MM.1S (cell line): ENCODE results near the gene SLC35F3.
A peak's percentile ranks its signal among the peaks of the same experiment; 100 is the strongest.

ENCODE experiments used
- DNase-seq: peaks from one replicate; pipeline ENCODE4 v3.0.0-alpha.2; 2015
- H2AFZ ChIP-seq: fragments of 300-600 bp; sonication (generic); 2 replicates; pipeline ENCODE4 v1.6.0; 2016; ENCODE audit warnings: antibody characterized with exemption, low read length
- H3F3A ChIP-seq: fragments of 300-600 bp; sonication (generic); 2 replicates; pipeline ENCODE4 v1.6.1; 2016; ENCODE audit warnings: mild to moderate bottlenecking, antibody characterized with exemption, low read length, moderate library complexity, mixed read lengths; ENCODE audit not compliant: insufficient read depth
- H3K27ac ChIP-seq: fragments of 300-600 bp; sonication (generic); 2 replicates; pipeline ENCODE4 v1.5.1; 2016; ENCODE audit warnings: mild to moderate bottlenecking, low read length
- H3K27me3 ChIP-seq: fragments of 300-600 bp; sonication (generic); replicated peaks from 2 replicates; pipeline ENCODE4 v1.6.0; 2016; ENCODE audit warnings: low read length; ENCODE audit not compliant: insufficient read depth
- H3K36me3 ChIP-seq: fragments of 300-600 bp; sonication (generic); replicated peaks from 2 replicates; pipeline ENCODE4 v1.6.1; 2016; ENCODE audit warnings: mild to moderate bottlenecking, low read length, mixed read lengths; ENCODE audit not compliant: insufficient read depth
- H3K4me1 ChIP-seq: fragments of 300-600 bp; sonication (generic); 2 replicates; pipeline ENCODE4 v1.6.1; 2016; ENCODE audit warnings: low read length, mixed read lengths
- H3K4me2 ChIP-seq: fragments of 300-600 bp; sonication (generic); 2 replicates; pipeline ENCODE4 v1.6.0; 2016; ENCODE audit warnings: low read depth, low read length
- H3K4me3 ChIP-seq: fragments of 300-600 bp; sonication (generic); 2 replicates; pipeline ENCODE4 v1.5.1; 2016; ENCODE audit warnings: low read length, mixed read lengths
- H3K79me2 ChIP-seq: fragments of 300-600 bp; sonication (generic); 2 replicates; pipeline ENCODE4 v1.6.1; 2016; ENCODE audit warnings: mixed run types, low read length, mixed read lengths
- H3K9ac ChIP-seq: fragments of 300-600 bp; sonication (generic); 2 replicates; pipeline ENCODE4 v1.6.1; 2016; ENCODE audit warnings: low read length, mixed read lengths
- H3K9me2 ChIP-seq: fragments of 300-600 bp; sonication (generic); replicated peaks from 2 replicates; pipeline ENCODE4 v1.6.1; 2016; ENCODE audit warnings: mild to moderate bottlenecking, low read length, mixed read lengths; ENCODE audit not compliant: insufficient read depth
- H3K9me3 ChIP-seq: fragments of 300-600 bp; sonication (generic); replicated peaks from 2 replicates; pipeline ENCODE4 v1.6.1; 2016; ENCODE audit warnings: mild to moderate bottlenecking, low read length, mixed read lengths; ENCODE audit not compliant: insufficient read depth
- H4K20me1 ChIP-seq: fragments of 300-600 bp; sonication (generic); 2 replicates; pipeline ENCODE4 v1.6.1; 2016; ENCODE audit warnings: mild to moderate bottlenecking, low read length, moderate library complexity, mixed read lengths; ENCODE audit not compliant: insufficient read depth
- EZH2 ChIP-seq: fragments of 300-600 bp; sonication (generic); optimal IDR thresholded peaks from 2 replicates; pipeline ENCODE3; 2017; ENCODE audit warnings: low read depth, mild to moderate bottlenecking, antibody characterized with exemption, low read length, mixed read lengths
- EZH2phosphoT487 ChIP-seq: fragments of 300-600 bp; sonication (generic); IDR thresholded peaks from 2 replicates; pipeline ENCODE4 v1.6.1; 2018; ENCODE audit warnings: antibody characterized with exemption, low read length
- TF ChIP-seq, protein P1 (sequence below): fragments of 300-600 bp; sonication (generic); IDR thresholded peaks from 2 replicates; pipeline ENCODE4 v1.5.1; 2016; ENCODE audit warnings: antibody characterized with exemption, low read length, mixed read lengths

SLC35F3 gene

DNA sequence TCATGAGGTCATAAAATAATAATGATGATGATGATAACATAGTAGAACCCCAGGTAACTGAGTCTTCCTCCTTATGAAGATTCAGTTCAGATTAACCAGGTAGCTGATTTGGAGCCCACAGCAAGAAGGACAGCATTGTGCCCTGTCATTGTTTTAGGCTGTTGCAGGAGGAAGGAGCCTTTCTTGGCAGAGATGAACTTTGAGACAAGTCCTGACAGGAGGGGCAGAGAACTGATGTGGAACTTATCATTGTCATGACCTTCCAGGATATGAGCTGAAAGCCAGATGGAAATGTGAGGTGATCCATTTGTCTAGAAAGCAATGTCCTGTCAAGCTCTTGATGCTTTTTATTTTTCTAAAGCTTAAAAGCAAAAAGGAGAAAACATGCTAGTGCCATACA is 336.2 kb downstream of the SLC35F3 start:
- no peak for DNase-seq
- Histone ChIP-seq H4K20me1 (no peaks in the 10 kb centered on the region), H3K4me2 (no peak overlapping the region), H3K27me3 (no peaks in the 10 kb centered on the region), H3F3A (no peaks in the 10 kb centered on the region), H3K79me2 (no peaks in the 10 kb centered on the region), H3K36me3 (no peaks in the 10 kb centered on the region), H3K9ac (no peak overlapping the region), H3K9me3 (no peaks in the 10 kb centered on the region), H3K27ac (no peak overlapping the region), H2AFZ (no peak overlapping the region), H3K9me2 (no peaks in the 10 kb centered on the region), H3K4me1 (peaks cover 12% of the 10 kb centered on the region), H3K4me3 (no peak overlapping the region)
- TF ChIP-seq EZH2 (no peak), EZH2phosphoT487 (no peak)

DNA sequence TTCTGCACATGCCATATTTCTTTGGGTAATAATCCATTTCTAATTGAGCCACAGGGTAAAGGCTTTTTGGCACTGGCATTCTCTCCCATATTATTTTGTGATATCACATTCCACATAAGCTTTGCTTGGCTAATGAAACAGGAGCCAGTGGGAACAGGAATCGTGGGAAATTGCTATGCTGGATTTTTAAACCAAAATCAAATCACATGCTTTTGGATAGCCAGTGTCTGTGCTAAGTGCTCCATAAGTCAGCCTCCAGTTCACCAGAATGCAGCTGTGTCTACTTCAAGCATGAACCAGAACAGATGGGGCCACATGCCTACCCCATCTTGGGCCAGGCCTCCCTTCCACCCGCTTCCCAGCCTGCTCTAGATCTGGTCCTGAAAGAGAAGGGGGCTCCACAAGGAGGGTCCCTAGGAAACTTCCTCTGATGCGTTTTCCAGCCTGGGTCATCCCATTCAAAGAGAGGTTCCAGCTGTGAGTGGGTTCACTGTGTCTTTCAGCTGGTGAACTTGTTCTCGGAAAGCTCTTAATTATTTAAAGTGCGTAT is 337.5 kb downstream of the SLC35F3 start:
- no peak for DNase-seq
- H2AFZ ChIP-seq, result no peak overlapping the region
- no peaks in the 10 kb centered on the region for H3K27me3 ChIP-seq
- H3K79me2 ChIP-seq, result no peaks in the 10 kb centered on the region
- no peak overlapping the region for H3K4me3 ChIP-seq
- H3F3A ChIP-seq, result no peaks in the 10 kb centered on the region; the same call in 1 of the 2 replicates
- H4K20me1 ChIP-seq, result no peaks in the 10 kb centered on the region
- no peaks in the 10 kb centered on the region for H3K36me3 ChIP-seq
- H3K9ac ChIP-seq, result no peak overlapping the region
- H3K9me2 ChIP-seq, result no peaks in the 10 kb centered on the region
- no peaks in the 10 kb centered on the region for H3K9me3 ChIP-seq
- no peak overlapping the region for H3K4me2 ChIP-seq
- H3K27ac ChIP-seq, result no peak overlapping the region
- TF ChIP-seq EZH2 (no peak), EZH2phosphoT487 (no peak)
- TF ChIP-seq, protein P1, sequence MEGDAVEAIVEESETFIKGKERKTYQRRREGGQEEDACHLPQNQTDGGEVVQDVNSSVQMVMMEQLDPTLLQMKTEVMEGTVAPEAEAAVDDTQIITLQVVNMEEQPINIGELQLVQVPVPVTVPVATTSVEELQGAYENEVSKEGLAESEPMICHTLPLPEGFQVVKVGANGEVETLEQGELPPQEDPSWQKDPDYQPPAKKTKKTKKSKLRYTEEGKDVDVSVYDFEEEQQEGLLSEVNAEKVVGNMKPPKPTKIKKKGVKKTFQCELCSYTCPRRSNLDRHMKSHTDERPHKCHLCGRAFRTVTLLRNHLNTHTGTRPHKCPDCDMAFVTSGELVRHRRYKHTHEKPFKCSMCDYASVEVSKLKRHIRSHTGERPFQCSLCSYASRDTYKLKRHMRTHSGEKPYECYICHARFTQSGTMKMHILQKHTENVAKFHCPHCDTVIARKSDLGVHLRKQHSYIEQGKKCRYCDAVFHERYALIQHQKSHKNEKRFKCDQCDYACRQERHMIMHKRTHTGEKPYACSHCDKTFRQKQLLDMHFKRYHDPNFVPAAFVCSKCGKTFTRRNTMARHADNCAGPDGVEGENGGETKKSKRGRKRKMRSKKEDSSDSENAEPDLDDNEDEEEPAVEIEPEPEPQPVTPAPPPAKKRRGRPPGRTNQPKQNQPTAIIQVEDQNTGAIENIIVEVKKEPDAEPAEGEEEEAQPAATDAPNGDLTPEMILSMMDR, result no peak
- peaks cover 25% of the 10 kb centered on the region for H3K4me1 ChIP-seq

DNA sequence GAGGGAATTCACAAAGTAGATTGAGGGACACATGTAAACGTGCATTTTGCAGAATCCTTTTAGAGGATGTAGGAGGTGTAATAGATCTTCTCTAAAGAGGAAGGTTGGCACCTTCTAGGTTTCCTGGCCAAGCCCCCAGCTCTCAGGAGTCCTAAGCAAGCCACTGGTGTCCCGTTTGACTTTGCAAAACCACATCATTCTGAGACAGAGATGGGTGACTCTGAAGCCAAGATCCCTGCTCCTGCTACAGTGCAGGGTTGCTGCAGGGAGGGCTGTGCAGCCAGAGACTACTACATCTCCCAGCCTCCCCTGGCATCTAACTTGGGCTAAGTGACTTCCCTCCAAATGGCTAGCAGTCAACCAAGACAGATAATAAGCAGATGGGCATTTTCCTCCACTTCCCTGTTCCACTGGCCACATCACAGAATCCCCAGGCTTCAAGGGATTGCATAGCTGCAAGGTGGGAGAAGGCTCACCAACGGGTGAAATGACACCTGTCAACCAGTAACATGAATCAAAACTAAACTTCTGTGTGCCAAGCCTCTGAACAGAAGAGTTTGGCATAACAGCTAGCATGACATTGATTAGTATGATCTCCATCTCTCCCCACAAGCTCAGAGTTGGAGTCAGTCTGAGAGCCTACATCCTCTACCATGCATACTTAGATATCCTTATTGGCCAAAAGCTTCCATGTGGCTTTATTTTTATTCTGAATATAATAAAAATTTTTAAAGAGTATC is 339.2 kb downstream of the SLC35F3 start:
- Histone ChIP-seq H3K9me3 (no peaks in the 10 kb centered on the region), H2AFZ (no peak overlapping the region), H3K9me2 (no peaks in the 10 kb centered on the region), H3K9ac (no peak overlapping the region), H3K79me2 (no peaks in the 10 kb centered on the region), H4K20me1 (no peaks in the 10 kb centered on the region), H3K4me3 (no peak overlapping the region), H3K27ac (no peak overlapping the region), H3K36me3 (no peaks in the 10 kb centered on the region), H3K4me1 (peaks cover 29% of the 10 kb centered on the region), H3F3A (no peaks in the 10 kb centered on the region; the same call in 1 of the 2 replicates), H3K27me3 (no peaks in the 10 kb centered on the region), H3K4me2 (no peak overlapping the region)
- DNase-seq, result no peak
- TF ChIP-seq EZH2, result no peak
- TF ChIP-seq, protein P1, result no peak
- no peak for TF ChIP-seq EZH2phosphoT487

DNA sequence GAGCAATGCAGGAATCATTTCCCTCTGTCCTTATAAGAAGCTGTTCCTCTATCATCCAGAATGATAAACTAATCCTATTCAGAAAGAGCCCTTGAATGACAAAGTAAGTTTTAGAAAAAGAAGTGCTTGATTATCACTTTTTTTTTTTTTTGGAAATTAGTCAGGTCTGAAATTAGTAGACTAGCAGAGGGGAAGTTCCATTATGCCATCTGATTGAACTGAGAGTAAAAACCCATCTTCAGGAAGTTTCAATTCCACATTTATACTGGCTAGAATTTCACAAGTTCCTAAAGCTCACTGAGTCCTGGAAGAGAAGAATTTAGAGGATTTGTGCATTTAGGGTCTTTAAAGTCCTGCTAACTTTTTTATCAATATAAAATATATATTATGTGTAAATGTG is 340.0 kb downstream of the SLC35F3 start:
- Histone ChIP-seq H3K4me1 (peaks cover 29% of the 10 kb centered on the region), H3K36me3 (no peaks in the 10 kb centered on the region), H3K79me2 (no peaks in the 10 kb centered on the region), H3K9me2 (no peaks in the 10 kb centered on the region), H3K9me3 (no peaks in the 10 kb centered on the region), H3K27me3 (no peaks in the 10 kb centered on the region), H3K4me3 (no peak overlapping the region), H3F3A (no peaks in the 10 kb centered on the region; the same call in 1 of the 2 replicates), H4K20me1 (no peaks in the 10 kb centered on the region), H3K4me2 (peak overlapping the region; percentile 9; the same call in 1 of the 2 replicates), H2AFZ (no peak overlapping the region), H3K9ac (no peak overlapping the region), H3K27ac (no peak overlapping the region)
- DNase-seq, result no peak
- TF ChIP-seq EZH2phosphoT487, result no peak
- no peak for TF ChIP-seq EZH2
- TF ChIP-seq, protein P1, result no peak
